A549 treated with AZD2906 at 1 μM for 4 hours (cell line): ENCODE data around the gene MAP1LC3B. TPM values are rescaled to one million over a fixed set of nuclear protein-coding genes. Genes with fewer than 3 reads are reported as not detected.

Source experiments
- total RNA-seq: library from RNA; stranded (reverse); fragments of 200-300 nt; extraction: Qiagen RNA extraction; gene quantifications from 5 replicates; pipeline ENCODE4 v1.2.3, GENCODE V29; 2022

MAP1LC3B gene
- total RNA-seq, result 74.4 to 102 TPM (median 82.7 TPM) in 5 replicates

DNA sequence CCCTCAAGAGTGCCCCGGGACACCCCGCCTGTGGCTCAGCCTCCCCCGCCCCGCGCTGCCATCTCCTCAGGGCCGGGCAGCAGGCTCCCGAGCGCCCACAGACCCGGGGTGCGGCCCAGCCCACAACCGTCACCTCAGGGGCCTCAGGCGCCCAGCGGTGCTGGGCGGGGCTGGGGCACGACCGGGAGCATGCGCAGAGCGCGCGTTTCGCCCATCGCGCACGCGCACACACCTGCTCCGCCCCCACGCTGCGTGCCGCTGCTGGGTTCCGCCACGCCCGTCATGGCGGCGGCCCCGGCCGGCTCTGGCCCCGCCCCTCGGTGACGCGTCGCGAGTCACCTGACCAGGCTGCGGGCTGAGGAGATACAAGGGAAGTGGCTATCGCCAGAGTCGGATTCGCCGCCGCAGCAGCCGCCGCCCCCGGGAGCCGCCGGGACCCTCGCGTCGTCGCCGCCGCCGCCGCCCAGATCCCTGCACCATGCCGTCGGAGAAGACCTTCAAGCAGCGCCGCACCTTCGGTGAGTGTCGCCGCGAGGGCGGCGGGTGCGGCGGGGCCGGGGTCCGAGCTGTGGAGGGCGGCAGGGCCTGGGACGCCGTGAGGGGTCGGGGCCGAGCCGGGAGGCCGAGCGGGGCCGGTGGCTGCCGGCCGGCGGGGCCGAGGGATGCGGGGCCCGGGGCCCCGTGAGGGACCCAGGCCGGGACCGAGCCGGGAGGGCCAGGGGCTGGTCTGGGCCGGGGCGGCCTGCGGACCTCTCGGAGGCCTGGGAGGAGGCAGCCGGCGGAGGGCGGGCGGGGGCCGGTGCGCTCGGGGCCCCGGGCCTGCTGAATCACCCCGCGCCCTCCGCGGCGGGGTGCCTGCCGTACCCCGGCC, at the start of gene MAP1LC3B:
Gene MAP1LC3B (plus strand): TSS at position 387 of the 871 bp plus-strand sequence. CDS start 92 bp downstream, at position 479.

GRCh38 chr16:87383505-87384161, 8.5 kb upstream of the MAP1LC3B start, which contains the start of gene FBXO31:
Gene FBXO31 (minus strand): TSS chr16:87383776. CDS start chr16:87383744, 32 bp downstream.

Other genes with a start within 250 kb of the MAP1LC3B start
- 3.9 to 7.7 TPM (median 7.3 TPM) in 5 replicates for gene C16orf95, start 74.9 kb upstream of the MAP1LC3B start, total RNA-seq
- 20.1 to 28.2 TPM (median 27.0 TPM) in 5 replicates for gene FBXO31, start 8.6 kb upstream of the MAP1LC3B start, total RNA-seq
- 7.0 to 8.5 TPM (median 8.3 TPM) in 5 replicates for gene ZCCHC14, start 100.7 kb downstream of the MAP1LC3B start, total RNA-seq
- gene JPH3, start 210.2 kb downstream of the MAP1LC3B start, total RNA-seq, result 1.4 to 2.3 TPM (median 1.9 TPM) in 5 replicates